GM04503 (cell line): Measurements from ENCODE around the gene DLEC1.
A peak's percentile ranks its signal among the peaks of the same experiment; 100 is the strongest.
"Not testable (repeated sequence)": the region's sequence is repeated elsewhere in the genome, so short reads cannot be mapped to it uniquely, and the experiment has no call there.

Source experiments
- DNase-seq: peaks from one replicate; pipeline ENCODE4 v3.0.0-alpha.2; 2012; ENCODE audit warnings: low read depth

The DLEC1 gene

DNA sequence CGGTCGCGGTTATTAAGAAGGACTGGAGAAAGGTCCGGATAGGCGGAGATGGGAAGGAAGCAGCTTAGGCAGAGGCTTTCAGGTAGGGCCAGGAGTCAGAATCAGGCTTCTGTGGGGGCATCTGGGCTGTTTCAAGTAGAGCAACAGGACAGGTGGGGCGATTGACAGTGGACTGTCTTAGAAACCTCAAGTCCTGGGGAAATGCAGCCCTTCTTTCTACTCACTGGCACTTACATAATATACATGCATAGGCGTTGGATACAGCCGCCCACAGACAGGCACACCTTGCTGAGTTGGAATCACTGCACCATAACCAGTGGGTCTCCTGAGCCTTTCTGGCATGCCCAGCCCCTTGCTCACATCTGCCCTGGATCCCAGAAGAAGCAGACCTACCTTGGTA lies 100.2 kb downstream of the DLEC1 start:
- no peak for DNase-seq

DNA sequence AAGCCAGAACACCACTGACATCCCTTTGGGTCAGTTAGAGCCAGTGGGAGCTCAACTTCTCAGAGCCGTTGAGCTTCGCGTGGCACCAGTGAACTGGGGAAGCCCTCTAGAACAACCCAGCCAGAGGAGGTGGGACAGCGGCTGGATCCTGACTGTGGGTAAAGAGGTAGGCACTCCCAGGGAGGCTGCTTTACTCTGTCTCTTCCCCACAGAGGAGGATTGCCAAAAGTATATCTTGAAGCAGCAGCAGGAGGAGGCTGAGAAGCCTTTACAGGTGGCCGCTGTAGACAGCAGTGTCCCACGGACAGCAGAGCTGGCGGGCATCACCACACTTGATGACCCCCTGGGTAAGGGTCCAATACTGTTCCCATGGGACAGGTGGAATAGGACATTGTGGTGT lies 100.6 kb downstream of the DLEC1 start:
- DNase-seq: no peak

DNA sequence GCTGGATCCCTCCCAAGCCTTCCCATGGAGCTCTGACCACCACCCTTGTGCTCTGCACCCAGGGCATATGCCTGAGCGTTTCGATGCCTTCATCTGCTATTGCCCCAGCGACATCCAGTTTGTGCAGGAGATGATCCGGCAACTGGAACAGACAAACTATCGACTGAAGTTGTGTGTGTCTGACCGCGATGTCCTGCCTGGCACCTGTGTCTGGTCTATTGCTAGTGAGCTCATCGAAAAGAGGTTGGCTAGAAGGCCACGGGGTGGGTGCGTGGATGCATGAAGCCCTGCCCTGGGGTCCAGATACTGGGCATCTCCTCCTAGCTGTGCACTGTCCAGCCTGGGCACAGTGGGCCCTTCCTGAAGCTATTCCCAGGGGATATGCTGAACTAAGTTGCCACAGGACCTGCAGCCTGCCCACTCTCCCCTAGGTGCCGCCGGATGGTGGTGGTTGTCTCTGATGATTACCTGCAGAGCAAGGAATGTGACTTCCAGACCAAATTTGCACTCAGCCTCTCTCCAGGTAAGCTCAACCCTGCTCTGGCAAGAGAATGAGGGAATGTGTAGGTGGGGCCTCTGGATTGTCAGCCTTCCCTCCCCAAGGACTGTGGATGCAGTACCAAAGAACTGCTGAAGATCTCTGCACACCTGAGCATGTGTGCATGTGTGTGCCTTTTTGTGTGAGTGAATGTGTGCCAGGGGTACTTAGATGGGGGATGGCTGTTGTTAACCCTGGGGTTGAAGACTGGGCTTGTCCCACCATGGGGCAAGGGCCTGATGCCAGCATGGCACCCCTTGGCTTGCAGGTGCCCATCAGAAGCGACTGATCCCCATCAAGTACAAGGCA lies 101.5 kb downstream of the DLEC1 start:
- DNase-seq: no peak

DNA sequence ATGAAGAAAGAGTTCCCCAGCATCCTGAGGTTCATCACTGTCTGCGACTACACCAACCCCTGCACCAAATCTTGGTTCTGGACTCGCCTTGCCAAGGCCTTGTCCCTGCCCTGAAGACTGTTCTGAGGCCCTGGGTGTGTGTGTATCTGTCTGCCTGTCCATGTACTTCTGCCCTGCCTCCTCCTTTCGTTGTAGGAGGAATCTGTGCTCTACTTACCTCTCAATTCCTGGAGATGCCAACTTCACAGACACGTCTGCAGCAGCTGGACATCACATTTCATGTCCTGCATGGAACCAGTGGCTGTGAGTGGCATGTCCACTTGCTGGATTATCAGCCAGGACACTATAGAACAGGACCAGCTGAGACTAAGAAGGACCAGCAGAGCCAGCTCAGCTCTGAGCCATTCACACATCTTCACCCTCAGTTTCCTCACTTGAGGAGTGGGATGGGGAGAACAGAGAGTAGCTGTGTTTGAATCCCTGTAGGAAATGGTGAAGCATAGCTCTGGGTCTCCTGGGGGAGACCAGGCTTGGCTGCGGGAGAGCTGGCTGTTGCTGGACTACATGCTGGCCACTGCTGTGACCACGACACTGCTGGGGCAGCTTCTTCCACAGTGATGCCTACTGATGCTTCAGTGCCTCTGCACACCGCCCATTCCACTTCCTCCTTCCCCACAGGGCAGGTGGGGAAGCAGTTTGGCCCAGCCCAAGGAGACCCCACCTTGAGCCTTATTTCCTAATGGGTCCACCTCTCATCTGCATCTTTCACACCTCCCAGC lies 102.4 kb downstream of the DLEC1 start:
- no peak for DNase-seq

DNA sequence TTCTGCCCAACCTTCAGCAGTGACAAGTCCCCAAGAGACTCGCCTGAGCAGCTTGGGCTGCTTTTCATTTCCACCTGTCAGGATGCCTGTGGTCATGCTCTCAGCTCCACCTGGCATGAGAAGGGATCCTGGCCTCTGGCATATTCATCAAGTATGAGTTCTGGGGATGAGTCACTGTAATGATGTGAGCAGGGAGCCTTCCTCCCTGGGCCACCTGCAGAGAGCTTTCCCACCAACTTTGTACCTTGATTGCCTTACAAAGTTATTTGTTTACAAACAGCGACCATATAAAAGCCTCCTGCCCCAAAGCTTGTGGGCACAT lies 102.9 kb downstream of the DLEC1 start:
- DNase-seq: no peak

DNA sequence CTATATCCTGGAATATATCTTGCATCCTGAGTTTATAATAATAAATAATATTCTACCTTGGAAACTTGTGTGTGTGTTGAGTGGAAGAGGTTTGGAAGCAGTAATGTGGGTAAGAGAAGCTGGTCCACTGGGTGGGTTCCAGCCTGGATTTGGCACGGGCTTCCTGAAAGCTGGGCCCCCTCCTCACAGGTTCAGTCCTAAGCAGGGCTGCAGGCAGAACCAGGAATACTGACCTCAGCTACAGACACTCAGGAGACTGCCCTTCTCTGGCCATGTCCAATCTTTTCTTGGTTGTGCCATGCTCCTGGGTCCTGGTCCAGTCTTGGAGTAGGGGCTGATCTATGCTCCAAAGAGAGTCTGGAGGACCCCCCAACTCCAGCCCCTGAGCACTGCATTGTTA lies 104.0 kb downstream of the DLEC1 start:
- no peak for DNase-seq

DNA sequence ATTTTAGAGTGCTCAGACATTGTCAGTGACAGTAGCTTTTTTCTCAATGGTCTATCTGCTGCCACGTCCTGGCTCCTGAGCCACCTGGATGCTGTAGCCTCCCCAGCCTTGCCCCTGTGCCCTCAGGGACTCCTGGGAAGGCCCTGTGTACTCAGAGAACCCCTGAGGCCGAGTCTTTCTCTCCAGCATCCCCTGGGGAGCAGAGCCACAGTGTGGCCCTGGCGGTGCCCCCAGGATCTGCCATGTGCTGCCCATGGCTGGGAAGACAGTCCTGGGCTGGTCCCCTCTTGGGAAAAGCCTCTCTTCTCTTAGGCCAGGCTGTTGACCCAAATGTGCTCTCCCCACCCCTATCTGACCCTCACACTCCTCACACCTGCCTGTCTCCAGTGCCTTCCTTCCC lies 104.5 kb downstream of the DLEC1 start:
- DNase-seq: no peak

DNA sequence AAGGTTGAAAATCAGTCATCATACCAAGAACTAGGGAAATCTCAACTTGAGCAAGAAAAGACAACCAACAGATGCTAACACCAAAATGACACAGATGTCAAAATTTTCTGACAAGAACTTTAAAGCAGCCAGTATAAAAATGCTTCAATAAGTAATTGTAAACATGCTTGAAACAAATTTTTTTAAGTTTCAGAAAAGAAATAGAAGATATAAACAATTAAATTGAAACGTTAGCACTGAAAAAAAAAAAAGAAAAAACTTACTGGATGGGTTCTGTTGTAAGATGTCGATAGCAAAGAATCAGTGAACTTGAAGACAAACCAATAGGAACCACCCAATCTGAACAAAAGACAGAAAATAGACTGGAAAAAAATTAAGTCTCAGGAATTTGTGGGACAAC lies 107.5 kb downstream of the DLEC1 start:
- no peak for DNase-seq

DNA sequence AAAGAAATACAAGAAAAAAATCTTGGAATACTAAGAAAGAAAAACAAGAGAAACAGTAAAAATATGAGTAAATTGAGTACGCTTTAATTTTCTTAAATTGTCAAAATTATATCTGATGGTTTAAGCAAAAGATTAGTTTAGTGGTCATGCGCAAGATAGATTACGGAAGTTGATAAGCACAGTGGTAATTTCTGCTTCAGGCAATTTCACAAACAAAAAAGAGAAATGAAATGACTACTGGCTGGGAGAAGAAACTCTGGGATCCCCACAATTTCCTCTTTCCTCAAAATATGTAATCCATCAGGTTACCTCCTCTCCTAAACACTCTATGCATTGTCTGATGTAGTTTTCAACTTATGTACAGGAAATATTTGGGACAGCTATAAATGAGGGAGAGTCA lies 108.4 kb downstream of the DLEC1 start:
- no peak for DNase-seq

DNA sequence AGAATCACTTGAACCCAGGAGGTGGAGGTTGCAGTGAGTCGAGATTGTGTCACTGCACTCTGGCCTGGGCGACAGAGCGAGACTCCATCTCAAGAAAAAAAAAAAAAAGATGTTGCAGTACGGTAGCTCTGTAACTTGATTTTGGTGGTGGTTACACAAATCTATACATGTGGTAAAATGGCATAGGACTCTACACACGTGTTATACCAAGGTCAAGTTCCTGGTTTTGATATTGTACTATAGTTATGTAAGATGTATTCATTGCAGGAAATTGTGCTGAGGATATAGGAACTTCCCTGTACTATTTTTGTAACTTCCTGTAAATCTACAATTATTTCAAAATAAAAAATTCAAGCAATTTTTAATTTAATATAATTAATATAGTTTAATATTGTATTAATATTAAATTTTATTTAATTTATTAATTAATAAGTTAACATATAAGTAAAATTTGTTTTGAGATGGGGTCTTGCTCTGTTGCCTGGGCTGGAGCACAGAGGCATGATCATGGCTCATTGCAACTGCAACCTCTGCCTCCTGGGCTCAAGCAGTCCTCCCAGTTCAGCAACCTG lies 109.4 kb downstream of the DLEC1 start:
- no peak for DNase-seq

DNA sequence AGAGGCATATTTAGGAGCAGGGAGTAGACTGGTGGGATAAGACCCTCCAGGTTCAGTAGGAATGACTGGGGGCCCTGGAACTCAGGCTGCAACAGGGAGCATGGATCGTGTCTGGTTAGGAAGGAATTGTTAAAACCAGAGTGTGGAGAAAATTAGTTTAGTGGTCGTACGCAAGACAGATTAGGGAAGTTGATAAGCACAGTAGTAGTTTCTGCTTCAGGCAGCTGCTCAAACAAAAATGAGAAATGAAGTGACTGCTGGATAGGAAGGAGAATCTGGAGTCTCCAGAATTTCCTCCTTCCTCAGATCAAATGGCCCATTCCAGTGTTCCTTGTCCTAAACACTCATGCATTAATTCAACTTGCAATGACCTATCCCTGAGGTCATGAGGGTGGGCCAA lies 110.7 kb downstream of the DLEC1 start:
- DNase-seq: no peak

DNA sequence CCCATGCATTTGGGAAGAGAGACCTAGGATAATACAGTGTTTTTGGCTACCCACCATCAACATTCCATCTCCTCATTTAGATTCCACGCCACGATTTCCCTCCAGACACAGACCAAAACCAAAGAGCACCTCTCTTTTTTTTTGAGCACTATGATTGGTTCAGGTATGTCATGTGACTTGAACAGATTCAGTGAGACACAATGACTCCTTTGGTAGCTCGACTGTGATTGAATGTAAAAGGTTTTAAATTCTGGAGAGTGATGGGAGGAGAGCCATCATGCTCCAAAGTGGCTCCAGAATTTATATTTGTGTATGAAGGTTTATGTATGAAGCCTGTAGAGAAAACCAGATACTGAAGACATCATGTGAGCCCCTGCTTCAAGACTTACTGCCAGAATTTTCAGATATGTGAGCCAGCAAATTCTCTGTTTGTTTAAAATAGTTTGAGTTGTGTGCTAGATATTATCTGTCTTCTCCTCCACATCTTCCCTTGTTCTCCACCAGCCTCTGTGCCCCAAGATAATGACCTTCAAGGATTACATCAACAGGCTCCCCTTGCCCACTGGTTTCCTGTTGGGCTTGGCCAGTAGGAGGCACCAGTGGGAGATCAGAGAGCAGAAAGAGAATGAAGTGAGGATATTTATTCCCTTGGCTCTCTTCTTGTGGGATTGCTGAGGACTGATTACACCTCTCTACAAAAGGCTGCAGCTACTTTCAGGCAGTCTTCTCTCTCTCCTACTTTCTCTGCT lies 111.9 kb downstream of the DLEC1 start:
- no peak for DNase-seq

DNA sequence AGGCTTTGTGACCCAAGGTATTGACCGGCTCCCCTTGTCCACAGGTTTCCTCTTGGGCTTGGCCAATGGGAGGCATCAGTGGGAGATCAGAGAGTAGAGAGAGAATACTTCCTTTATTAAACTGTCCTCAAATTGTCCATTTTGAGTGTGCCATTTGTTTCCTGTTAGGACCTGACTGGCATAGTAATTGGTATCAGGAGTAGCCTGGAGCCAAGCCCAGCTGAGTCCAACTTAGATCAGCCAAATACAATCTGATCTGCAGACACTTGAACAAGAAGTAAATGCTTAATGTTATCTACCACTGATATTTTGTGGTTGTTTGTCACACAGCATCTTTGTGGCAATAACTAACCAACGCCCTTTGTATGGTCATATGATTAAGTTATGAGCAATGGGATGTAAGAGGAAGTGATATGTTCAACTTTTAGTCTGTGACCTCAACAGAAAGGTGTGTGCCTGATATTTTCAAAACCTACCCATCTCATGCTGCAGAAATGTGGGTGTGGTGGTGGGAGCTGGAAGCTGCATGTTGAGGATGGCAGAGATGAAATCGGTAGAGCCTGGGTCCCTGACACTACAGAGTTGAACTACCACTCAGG lies 112.8 kb downstream of the DLEC1 start:
- DNase-seq: no peak

DNA sequence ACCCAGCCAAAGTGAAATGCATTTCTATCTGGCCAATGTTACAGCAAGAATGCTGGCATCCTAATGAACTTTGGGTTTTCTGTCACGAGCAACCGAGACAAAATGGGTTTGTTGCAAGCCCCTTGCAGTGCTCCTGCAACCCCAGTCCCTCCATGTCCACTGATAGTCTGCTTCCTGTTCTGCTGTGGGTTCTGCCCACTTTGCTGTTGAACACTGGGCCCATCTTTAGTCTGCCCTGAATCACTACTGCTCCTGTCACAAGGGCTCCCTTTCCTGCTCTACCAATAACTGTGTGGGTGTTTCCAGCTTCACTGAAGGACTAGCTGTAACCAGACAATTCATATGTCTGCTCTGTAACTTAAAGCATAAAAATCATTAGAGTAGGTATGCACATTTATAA lies 113.6 kb downstream of the DLEC1 start:
- no peak for DNase-seq

DNA sequence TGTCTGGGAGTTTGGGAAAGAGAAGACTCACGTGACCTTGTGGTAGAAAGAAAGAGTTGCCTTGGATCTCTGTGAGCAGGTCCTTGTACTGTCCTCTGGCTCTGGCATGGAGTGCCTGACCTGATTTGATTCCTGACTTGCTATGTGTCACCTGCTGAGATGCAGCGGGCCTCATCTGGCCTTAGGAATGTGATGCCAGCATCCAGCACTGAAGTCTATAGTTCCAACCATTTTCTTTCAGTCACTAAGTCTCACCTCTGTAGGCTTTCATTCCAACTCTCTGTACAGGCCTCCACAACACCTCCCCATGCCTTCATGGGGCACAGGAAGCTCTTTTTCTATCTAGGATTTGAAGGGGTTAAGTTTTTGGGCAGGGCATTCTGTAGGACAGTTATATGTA lies 114.2 kb downstream of the DLEC1 start:
- no peak for DNase-seq

DNA sequence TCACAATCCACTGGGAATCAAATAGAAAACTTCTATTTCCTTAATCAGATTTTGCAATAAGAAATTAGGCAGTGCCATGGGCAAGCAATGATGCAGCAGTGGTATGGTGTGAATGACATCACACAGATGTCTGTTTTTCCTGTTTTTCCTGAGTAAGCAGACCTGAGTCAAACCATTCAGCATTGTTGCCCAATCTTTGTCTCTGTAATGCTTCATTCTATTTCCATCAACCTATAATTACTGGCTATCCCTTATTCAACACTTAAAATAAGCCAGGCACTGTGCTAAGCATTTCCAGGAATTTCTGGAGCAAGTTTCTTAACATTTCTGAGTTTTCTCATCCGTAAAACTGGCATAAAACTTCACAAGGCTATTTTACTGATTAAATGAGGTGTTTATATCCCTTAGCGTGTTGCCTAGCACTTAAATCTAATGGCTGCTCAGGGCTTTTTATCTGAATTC lies 115.1 kb downstream of the DLEC1 start:
- peak; percentile 59 for DNase-seq

DNA sequence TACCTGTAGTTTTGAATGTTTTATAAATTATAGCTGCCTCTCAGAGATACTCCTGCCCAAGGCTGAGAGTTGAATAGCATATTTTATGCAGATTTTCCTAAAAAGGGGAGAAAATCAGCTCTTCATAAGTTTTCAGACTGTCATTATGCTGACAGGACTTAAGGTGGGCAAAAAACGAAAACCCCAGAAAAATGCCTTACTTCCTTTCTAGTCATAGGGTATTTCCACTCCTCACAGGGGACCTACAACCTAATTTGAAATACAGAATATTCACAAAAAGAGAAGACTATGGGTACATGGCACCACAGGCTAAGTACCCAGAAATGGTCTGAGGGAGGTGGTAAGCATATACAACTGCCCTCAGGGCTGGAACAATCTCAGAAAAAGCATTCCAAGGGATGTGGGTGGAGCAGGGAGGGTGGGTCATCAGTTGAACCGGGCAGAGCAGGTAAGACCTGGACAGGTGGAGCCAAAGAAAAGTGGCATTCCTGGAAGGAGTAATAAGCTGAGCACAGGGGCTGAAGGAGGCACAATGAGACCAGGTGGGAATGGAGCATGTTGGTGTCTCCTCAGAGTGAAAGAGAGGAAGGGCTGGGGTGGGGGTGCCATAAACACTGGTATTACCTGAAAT lies 115.7 kb downstream of the DLEC1 start:
- DNase-seq: no peak

DNA sequence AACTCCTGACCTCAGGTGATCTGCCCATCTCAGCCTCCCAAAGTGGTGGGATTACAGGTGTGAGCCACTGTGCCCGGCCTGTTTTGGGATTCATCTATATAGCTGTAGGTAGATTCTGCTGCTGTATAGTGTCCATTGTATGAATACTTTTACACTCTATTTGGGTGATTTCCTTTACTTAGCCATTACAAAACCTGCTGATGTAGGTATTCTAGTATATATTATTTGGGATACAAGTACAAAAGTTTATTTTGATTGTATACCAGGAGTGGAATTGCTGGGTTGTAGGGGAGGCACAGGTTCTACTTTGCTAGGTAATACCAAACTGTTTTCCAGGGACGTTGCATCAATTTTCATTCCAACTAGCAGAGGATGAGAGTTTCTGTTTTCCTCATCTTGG lies 116.8 kb downstream of the DLEC1 start:
- no peak for DNase-seq

DNA sequence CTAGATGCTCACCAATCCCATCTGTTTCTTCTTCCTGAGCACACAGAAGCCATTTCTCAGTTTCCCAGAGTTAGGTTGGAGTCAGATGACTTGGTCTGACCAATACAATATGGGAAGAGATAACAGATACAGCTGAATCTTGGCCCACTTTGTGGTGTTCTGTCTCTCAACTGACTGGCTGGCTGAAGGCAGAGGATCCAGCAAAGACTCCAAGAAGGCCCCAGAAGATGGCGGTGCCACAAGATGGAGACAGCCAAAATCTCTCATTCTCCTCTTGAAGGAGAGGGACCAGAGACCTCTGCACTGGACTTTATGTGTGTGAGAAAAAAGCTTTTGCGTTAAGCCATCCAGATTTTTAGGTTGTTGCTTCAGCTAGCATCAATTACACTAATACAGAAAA lies 118.1 kb downstream of the DLEC1 start:
- DNase-seq: no peak

DNA sequence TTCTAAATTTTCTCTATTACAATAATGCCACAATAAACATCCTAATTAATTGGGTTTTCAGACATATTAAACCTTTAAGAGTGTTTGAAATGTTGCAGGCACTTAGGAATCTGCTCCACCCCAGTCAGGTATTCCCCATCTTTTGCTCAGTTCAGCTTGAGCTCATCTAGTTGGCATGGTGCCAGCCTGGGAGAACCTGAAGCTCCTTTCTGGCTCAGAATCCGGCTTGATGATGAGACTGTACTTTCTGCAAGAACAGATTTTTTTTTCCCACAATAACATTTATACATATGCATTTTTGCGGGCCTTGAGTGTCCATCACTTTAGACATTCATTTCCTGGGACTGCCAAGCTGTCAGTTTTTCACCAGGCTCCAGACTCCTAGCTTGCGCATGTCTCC lies 118.6 kb downstream of the DLEC1 start:
- no peak for DNase-seq

DNA sequence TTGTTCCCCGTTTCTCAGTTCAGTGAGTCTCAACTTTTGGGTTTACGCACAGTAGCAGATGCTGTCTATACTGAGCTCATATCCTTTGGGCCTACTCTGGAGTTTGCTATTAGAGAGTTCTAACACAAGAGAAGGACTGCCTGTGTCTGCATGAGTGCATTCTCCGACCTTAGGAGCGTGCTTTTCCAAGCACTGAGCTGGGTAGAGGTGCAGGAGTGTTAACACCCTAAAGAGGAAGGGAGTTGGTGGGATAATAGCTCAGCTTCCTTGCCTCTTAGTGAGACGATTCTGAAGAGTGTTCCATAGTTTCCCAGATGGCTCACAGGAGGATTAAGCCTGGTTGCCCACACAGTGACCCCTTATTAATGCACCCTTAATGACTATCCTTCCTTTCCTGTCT lies 119.5 kb downstream of the DLEC1 start:
- DNase-seq: no peak

DNA sequence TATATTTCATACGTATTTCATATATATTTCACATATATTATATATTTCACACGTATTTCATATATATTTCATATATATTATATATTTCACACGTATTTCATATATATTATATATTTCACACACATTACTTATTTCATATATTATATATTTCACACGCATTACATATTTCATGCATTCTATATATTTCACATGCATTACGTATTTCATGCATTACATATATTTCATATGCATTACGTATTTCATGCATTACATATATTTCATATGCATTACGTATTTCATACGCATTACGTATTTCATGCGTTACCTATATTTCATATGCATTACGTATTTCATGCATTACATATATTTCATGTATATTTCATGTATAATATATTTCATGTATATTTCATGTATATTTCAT lies 121.7 kb downstream of the DLEC1 start:
- not testable (repeated sequence) for DNase-seq
